Amygdala (tissue), 56 donors: ENCODE results near the gene HEG1.
A peak's percentile ranks its signal among the peaks of the same experiment; 100 is the strongest.

ENCODE experiments used
- DNase-seq, 56 donors: peaks; one replicate each; lab custom pipeline; 2025; lab: John Stamatoyannopoulos, UW

HEG1 gene

DNA sequence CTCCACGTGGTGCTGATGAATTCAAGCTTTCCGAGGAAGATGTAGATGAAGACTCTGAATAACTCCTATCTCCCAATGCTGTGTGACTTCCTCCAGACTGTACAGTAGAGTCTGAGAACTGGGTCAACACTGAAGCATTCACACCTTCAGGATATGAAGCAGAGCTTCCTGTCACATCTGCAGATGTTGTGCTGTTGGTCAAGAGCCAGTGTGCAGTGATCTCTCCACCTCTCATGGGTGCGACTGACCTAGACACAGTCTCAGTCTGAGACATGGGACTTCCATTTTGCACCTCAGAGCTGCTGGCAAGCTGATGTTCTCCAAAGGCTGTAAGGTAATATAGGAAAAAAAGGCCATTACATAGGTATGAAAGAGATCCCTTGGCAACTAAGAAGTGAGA is 36.5 kb downstream of the HEG1 start:
- no peak for DNase-seq

DNA sequence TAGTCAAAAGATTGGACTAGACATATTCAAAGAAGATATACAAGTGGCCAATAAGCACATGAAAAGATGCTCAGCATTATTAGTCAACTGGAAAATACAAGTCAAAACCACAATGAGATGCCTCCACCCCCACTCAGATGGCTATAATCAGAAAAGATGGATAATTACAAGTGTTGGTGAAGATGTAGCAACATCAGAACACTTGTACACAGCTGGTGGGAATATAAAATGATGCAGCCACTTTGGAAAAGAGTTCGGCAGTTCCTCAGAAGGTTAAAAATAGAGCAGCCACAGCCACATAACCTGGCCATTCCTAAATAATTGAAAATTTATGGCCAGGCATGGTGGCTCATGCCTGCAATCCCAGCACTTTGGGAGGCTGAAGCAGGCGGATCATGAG is 38.4 kb downstream of the HEG1 start:
- no peak for DNase-seq

DNA sequence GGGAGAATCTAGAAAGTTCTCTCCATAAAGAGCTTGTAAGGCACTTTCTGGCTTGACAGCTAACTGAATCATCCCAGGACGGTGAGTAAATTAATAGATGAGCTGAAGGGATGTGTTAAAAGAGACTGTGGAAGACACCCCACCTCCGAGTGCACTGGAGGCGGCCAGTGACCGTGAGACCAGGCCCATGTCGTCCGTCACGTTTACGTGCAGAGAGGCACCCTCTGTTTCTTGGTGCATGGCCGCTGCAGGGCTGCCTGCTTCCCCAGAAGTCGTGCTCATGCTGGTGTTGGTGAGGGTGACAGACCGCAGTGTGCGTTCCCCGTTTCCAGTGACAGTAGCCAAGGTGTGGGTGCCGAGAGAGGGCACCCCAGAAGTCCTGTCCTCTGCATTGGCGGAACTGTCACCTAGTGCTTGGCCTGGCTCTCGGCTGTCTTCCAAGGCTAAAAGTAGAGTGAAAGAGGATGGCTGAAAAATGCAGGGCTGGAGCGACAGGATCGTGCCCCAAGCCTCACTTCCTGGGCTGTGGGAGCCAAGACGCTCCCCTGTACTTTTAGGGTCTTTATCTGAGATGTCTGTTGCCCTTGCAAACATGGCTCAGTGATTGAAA is 41.1 kb downstream of the HEG1 start:
- DNase-seq = no peak

GRCh38 chr3:125013095-125013494 is 42.7 kb downstream of the HEG1 start:
- no peak for DNase-seq

DNA sequence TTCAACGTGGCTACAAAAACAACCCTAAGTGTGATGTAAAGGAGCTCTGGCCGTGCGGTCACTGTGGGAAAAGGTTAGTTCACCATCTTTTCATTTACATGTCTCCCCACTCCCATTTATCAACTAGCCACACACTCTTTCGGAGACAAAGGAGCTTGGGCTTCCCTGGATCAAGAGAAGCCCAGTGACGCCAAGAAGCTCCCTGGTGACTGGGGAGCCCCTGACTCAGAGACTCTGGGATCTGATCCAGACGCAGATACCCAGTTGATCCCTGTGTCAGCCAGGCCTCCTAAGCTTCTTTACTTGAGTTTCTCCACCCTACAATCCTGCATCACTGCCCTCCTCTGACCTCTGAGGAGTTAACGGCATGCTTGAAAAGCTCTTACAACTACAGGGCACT is 43.9 kb downstream of the HEG1 start:
- no peak for DNase-seq

DNA sequence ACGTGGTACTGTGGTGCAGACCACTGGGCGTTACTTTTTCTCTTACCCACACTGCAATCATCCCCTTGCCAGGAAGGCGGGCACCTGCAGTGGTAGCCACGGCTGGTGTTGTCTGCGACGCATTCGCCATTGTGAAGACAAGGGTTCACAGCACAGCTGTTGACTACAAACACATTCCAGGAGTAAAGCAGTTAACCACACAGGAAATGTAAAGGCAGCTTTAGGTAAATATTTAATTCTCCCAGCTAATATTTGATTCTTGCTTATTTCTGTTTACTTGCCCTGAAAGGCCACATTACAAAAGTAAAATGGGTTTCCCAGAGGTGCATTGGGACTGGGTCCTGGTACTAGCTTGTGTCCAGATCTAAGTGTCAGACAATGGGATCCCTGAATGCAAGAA is 45.4 kb downstream of the HEG1 start:
- no peak for DNase-seq

GRCh38 chr3:125008766-125009165 is 47.0 kb downstream of the HEG1 start:
- no peak for DNase-seq

GRCh38 chr3:125006291-125006731 is 49.5 kb downstream of the HEG1 start:
- no peak for DNase-seq

- no peak for DNase-seq
These were observed 50.1 kb downstream of the HEG1 start for GRCh38 chr3:125005676-125006075.

- no peak for DNase-seq
These were observed 50.6 kb downstream of the HEG1 start for GRCh38 chr3:125005222-125005621.

DNA sequence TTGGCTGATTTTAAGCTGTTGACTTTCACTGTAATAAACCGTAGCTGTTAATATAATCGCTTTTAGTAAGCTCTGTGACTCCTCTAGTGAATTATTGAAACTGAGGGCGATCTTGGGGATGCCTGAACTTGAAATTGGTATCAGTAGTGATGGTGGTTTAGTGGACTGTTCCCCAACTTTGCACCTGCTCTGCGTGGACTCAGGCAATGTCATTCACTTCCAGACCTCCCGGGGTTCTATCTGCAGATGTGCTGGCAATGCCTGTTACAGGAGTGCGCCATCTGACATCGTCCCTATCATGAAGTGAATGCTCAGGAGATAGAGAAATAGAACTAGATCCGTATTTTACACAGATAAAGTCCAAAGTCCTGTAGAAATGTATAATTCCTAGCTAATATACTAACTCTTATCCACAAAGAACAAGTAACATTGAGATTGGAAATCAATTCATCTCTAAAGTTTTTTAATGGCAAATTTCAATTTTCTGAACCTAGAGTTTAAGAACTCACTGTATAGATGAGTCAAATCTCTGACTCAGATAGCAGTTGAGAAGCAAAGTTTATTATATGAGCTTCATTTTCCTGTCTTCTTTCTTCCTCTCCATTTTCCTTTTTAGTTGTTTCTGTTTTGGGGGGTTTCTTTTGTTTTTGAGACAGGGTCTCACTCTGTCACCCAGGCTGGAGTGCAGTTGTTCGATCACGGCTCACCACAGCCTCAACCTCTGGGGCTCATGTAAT is 51.8 kb downstream of the HEG1 start:
- no peak for DNase-seq

GRCh38 chr3:125003369-125003853 is 52.4 kb downstream of the HEG1 start:
- DNase-seq = peak in 5 of 56 donors; percentile 3 to 46 (median 17)

GRCh38 chr3:125002414-125003368 is 53.1 kb downstream of the HEG1 start:
- DNase-seq = no peak

DNA sequence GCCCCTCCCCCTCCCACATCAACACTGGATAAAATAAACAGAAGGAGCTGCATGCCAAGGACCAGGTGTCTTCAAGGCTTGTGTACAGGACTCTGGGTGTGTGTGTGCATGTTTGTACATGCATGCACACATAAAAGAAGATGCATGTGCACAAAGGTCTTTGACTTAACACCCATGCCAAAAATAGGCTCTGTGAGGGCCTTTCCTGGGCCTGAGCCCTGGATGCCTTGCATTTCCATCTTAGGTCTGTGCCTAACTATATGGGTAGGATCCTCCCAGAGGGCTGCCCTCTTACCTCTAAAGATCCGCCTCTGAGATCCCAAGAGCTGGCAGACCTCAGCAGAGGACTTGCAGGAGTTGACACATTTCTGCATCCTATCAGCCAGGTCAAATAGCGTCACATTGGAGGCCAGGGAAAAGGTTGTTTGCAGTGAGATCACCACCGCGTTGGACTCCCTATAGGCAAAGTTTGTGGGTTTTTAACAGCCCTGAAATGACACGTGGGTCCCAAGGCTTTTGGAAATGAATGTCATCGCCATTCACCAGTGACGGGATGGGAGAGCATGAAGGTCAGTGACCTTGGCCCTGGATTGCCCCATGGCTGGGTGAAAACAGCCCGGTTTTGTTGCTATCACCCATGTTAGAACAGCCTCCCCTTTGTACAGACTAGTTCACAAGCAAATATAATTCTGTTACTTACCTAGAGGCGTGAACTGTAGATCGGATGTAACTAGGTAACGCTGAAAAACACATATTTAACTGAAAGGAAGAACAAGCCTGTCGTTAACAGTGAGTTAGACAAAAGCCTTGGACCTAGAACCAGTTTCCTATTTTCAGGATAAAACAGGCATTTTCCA is 54.0 kb downstream of the HEG1 start:
- DNase-seq = no peak

GRCh38 chr3:125000661-125001060 is 55.1 kb downstream of the HEG1 start:
- DNase-seq = no peak

DNA sequence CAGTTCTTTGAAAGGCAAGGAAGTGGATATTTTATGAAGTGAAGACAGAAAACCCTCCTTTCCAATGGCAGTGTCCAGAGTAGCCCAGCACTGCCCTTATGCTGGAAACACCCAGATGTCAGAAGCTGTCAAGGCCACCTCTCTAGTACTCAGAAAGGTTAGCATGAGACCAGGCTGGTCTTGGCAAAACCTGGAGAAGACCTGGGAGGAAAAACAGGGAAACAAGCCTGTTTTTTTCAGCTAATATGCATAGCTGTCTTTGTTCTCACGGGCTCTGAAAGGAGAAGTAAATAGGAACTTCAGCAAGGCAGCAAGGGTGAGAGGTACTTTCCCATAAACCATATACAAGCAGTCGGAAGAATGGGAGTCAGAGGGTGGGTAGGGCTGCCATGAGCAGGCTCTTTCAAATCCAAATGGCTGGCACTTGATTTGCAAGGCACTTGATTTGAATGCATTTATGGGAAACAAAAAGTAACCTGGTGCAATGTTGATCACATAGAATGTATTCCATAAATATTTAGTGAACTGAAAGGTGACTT is 55.8 kb downstream of the HEG1 start:
- DNase-seq = no peak

DNA sequence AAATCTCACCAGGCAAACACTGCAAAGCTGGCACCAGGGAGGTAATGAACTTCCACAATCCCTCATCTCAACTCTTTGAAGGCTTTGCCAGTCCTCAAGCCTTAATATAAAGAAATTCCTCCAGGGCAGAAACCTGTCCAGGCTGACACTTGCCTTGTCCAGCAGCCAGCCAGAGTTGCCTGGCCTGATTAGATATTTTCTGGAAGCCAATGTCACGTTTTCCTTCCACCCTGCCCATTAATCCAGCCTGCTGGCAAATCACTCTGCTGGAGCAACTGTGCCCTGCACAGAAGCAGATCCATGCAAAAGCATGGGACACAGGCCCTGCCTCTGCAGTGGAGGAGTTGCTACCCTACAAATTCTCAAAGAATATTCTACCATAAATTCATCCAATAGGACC is 56.5 kb downstream of the HEG1 start:
- no peak for DNase-seq

DNA sequence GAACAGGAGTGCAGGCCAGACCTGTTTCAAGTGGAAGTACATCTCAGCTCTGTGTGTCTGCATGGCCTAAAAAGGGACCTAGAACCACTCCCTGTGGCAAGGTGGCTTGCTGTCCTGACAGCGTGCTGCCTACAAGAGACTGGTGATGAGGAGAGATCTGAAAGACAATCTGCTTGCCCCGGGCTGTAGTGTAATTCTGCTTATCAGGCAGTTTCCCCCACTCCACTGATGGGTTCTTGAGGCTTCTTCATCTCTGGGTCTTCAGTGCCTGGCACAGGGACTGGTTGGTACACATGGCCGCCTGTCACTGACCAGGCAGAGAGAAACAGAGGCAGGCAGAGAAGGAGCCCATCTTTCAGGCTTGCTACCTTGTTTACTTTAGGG is 57.6 kb downstream of the HEG1 start:
- no peak for DNase-seq

- DNase-seq = no peak
These were observed 58.2 kb downstream of the HEG1 start for GRCh38 chr3:124997303-124998246.
